GM19452 (cell line): Measurements from ENCODE around the gene CCNY.
"Not testable (repeated sequence)": the region's sequence is repeated elsewhere in the genome, so short reads cannot be mapped to it uniquely, and the experiment has no call there.

Experiments
- ATAC-seq: cut with Tn5 transposase; IDR thresholded peaks from one replicate; pipeline ENCODE4 v1.9.1; 2021; ENCODE audit not compliant: unreplicated experiment

CCNY gene

GRCh38 chr10:35507519-35508109 lies 171.3 kb downstream of the CCNY start:
- no peak for ATAC-seq

- ATAC-seq = no peak
Observed at GRCh38 chr10:35508647-35509046, 172.3 kb downstream of the CCNY start.

DNA sequence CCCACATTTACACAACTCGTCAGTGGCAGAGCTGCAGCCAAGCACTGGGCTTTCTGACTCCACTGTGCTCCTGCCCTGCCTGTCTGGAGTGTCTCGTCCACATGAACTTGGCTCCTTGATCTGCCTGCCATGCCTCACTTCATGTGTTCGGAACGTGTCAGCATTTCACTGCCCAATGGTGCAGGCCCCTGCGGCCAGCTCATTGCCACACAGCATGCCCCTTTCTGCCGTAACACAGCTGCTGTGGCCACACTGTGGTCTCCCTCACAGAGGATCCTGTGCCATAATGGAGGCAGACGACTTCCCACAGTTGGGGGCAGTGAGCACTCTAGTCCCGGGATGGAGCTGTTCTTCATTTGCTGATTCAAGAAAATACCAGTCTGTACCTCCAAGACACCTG lies 174.6 kb downstream of the CCNY start:
- ATAC-seq = no peak

GRCh38 chr10:35511647-35512046 lies 175.3 kb downstream of the CCNY start:
- no peak for ATAC-seq

GRCh38 chr10:35516102-35516670 lies 179.9 kb downstream of the CCNY start:
- ATAC-seq = no peak

- ATAC-seq = no peak
Observed at GRCh38 chr10:35517431-35518181, 181.3 kb downstream of the CCNY start.

DNA sequence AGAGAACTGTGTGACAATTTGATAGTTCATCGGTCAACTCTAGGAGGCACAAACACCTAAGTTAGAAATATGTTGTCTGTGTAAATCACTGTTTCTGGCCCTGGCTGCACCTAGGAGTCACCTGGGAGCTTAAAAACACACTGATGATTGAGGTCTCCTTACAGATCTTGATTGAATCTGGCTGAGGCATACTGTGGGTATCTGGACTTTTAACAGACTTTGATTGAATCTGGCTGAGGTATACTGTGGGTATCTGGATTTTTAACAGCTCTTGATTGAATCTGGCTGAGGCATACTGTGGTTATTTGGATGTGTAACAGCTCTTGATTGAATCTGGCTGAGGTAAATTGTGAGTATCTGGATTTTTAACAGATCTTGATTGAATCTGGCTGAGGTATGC lies 181.9 kb downstream of the CCNY start:
- not testable (repeated sequence) for ATAC-seq

DNA sequence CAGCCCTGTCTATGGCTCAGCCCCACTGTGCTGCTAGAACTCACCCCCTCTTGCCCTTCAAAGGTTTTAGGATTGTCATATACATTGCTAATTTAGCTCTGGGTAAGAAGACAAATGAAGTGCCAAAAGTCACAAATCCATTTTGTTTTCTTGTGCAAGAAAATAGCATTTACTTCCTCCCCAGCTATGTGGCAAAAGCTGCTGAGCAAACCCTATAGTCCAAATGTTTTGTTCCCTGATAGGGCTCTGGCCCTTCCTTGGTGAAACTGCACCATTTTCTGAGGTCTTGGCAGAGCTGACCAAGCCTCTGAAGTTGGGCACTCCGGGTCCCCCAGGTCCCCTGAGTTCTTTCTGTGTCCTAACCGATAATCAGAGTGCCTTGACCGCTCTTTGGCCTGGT lies 184.7 kb downstream of the CCNY start:
- ATAC-seq = no peak

DNA sequence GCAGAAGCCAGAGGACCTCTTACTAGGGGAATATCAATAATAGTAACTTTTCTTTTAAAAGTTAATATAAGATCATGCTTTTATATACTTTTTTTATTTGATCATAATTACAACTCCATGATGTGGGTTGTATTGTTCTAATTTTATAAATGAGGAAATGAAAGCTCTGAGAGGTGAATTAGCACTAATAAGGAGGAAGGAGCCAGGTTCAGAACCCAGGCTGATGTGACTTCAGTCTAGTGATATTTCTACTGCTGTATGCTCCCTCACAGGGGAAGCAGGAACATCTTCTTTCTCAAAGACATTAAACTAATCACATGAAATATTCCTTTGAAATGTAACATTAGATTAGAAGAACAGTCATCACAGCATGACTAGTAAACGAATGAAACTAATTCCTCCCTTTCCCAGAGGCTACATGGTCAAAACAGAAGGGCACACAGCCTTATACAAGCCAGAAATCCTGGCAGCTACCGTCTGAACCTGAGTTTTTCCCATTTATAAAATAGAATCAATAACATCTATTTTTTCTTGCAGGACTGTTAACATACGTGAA lies 187.4 kb downstream of the CCNY start:
- ATAC-seq = peak; percentile 58

- no peak for ATAC-seq
Observed at GRCh38 chr10:35526746-35527145, 190.4 kb downstream of the CCNY start.

- ATAC-seq = no peak
Observed at GRCh38 chr10:35532141-35532540, 195.8 kb downstream of the CCNY start.

DNA sequence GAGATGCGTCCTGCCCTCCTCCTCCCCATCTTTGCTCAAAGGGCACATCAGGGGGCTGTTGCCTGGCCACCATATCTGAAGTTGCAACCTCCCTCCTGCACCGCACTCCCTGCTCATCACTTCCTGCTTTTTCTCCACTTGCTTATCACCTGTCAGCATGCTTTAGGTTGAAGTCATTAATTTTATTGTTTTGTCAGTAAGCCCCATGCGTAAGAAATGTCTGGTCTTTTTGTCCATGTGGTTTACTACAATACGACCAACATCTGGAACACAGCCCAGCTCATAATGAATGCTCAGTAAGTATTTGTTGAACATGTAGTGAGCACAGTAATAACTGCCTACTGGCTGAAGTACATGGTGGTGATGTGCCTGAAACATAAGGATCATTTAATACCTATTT lies 197.3 kb downstream of the CCNY start:
- no peak for ATAC-seq

DNA sequence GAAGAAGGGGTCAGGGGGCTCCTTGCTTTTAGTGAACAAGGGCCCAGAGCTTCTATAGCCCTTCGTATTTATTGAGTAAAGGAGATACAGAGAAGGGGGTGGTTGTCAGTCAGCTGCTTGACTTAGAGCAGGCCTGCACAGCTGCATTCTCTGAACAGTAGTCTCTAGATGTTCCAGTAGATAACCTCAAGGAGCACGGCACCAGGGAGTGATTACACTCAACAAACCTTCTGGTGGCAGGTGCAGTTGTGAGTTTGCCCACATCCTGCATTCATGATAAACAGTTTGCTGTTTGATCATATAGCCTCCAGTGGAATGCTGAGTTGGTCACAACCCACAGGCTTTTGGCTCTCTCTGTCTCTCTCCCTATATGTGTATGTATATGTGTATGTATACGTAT lies 198.8 kb downstream of the CCNY start:
- no peak for ATAC-seq

GRCh38 chr10:35536789-35537188 lies 200.5 kb downstream of the CCNY start:
- ATAC-seq = no peak

- ATAC-seq = not testable (repeated sequence)
Observed at GRCh38 chr10:35537925-35538324, 201.6 kb downstream of the CCNY start.

- no peak for ATAC-seq
Observed at GRCh38 chr10:35540296-35541164, 204.2 kb downstream of the CCNY start.

DNA sequence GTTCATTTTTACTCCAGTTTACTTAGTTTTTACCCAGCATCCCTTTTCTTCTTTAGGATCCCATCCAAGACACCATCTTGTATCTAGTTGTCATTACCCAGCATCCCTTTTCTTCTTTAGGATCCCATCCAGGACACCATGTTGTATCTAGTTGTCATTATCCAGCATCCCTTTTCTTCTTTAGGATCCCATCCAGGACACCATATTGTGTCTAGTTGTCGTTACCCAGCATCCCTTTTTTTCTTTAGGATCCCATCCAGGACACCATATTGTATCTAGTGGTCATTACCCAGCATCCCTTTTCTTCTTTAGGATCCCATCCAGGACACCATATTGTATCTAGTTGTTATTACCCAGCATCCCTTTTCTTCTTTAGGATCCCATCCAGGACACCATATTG lies 205.4 kb downstream of the CCNY start:
- ATAC-seq = no peak

DNA sequence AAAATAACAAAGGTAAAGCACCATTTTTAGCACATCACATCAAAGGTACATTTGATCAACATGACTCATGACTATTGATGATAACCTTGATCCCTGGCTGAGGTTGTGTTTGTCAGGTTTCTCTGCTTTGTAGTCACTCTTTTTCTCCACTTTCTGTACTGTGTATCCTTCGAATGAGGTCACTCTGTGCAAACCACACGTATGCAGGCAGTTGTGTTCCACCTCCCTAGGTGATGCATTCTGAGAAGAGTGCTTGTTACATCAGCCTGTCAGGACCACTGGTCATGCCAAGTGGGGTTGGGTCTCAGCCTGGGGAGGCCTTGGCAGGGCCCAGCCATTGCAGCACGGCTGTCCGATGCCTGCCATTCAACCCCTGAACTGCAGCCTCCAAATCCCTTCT lies 206.0 kb downstream of the CCNY start:
- no peak for ATAC-seq

DNA sequence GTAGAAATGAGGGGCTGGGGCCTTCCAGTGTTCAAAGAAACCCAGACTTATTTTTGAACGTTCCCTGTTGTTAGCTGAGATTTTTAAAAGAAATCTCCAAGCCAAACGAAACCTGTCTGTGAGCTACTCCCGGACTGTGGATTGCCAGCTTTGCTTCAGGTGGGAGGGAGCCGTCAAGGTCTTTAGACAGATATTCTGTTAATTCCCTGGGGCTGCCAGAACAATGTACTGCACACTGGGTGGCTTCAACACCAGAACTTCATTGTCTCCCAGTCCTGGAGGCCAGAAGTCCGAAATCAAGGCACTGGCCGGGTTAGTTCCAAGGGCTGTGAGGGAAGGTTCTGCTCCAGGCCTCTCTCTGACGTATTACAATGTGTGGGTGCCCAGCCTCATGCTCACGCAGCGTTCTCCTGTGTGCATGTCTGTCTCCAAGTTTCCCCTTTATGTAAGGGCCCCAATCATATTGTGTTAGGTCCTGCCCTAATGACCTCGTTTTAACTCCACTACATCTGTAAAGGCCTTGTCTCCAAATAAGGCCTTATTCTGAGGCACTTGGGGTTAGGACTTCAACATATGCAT lies 208.9 kb downstream of the CCNY start:
- ATAC-seq = no peak

GRCh38 chr10:35545878-35546590 lies 209.7 kb downstream of the CCNY start:
- ATAC-seq = peak; percentile 88
